Activated naive CD4-positive, alpha-beta T cell treated with anti-CD3 and anti-CD28 coated beads, Interleukin-2, amount 10 ng/mL, durations not matched to agents 7 days and 5 days (primary cell): ENCODE measurements around the gene SPDYE1.

Experiments
- CTCF ChIA-PET: fragments of 350-600 bp; sonication (Branson Sonifier 250); formaldehyde crosslinking; loops from one replicate; lab custom pipeline; 2021; ENCODE audit warnings: antibody characterized with exemption; lab: Charles Lee
- DNase-seq: peaks from one replicate; pipeline ENCODE4 v3.0.0-alpha.2; 2020
- H3K27ac Mint-ChIP-seq: one replicate; pipeline ENCODE4 v1.8.0; 2021; ENCODE audit warnings: mild to moderate bottlenecking, moderate library complexity, mixed read lengths
- H3K27me3 Mint-ChIP-seq: one replicate; pipeline ENCODE4 v1.8.0; 2021; ENCODE audit warnings: mild to moderate bottlenecking, mixed read lengths
- H3K36me3 Mint-ChIP-seq: one replicate; pipeline ENCODE4 v1.8.0; 2021; ENCODE audit warnings: mixed read lengths
- H3K4me1 Mint-ChIP-seq: one replicate; pipeline ENCODE4 v1.8.0; 2021; ENCODE audit warnings: mixed read lengths
- H3K4me3 Mint-ChIP-seq: one replicate; pipeline ENCODE4 v1.8.0; 2021; ENCODE audit warnings: mild to moderate bottlenecking, moderate library complexity, mixed read lengths
- H3K9me3 Mint-ChIP-seq: one replicate; pipeline ENCODE4 v1.8.0; 2021; ENCODE audit warnings: mixed read lengths

Gene SPDYE1

GRCh38 chr7:44059219-44060090 is 61.8 kb downstream of the SPDYE1 start:
- Mint-ChIP-seq H3K4me1 (peaks cover 7% of the 10 kb centered on the region), H3K4me3 (no peak overlapping the region), H3K9me3 (no peaks in the 10 kb centered on the region), H3K36me3 (peaks cover 64% of the 10 kb centered on the region), H3K27ac (no peak overlapping the region), H3K27me3 (peaks cover 3% of the 10 kb centered on the region)
- CTCF ChIA-PET: no interaction called here
- DNase-seq: no peak
